ENCODE data around the gene DACT3.

The DACT3 gene

DNA sequence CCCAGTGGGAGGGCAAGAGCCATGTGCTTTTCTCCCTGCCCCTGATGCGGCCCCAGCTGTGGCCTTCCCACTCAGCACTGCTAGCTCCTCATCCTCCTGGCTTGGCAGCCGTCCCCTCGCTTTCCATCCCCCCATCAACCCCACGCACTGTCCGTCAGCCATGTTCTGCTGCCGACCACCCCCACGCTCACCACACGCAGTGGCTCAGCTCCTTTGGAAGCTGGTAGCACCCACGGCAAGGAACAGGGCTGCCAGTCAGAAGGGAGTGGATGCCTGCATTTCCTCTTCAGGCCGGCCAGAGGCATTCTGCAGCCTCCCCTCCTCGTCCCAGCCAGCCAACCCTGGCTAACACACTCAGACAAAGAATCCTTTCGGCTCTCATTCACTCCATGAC, 53.5 kb downstream of the DACT3 start:
- Histone ChIP-seq H2BK15ac (ENCODE audit: low read length) (no peak overlapping the region), H3K79me1 (ENCODE audit: low read depth, low read length) (peaks cover 30% of the 10 kb centered on the region), H3K23ac (ENCODE audit: low read depth, low read length, poor library complexity) (peak overlapping the region; percentile 29), H3K27me3 (ENCODE audit: control insufficient read depth in 3 of 3, insufficient read depth in 3 of 3, low read depth in 1 of 3, low read length in 3 of 3) (no peaks in the 10 kb centered on the region), H2BK120ac (ENCODE audit: low read depth, low read length) (no peak overlapping the region), H3K4me2 (ENCODE audit: insufficient read depth, low read length, poor library complexity, severe bottlenecking) (no peak overlapping the region), H2BK5ac (ENCODE audit: low read length) (no peak overlapping the region), H3K9ac (ENCODE audit: low read depth, low read length, poor library complexity) (peak overlapping the region; percentile 7), H2AK5ac (ENCODE audit: low read depth, low read length) (no peak overlapping the region), H3K9me3 (replicated peaks in 1 of 2; ENCODE audit: control insufficient read depth in 2 of 2, insufficient read depth in 1 of 2, low read depth in 1 of 2, low read length in 2 of 2) (peaks cover 0 to 4% of the 10 kb centered on the region in 2 donors), H3K18ac (ENCODE audit: low read length) (no peak overlapping the region), H3K36me3 (replicated peaks in 1 of 2; ENCODE audit: control insufficient read depth in 2 of 2, insufficient read depth in 2 of 2, low read length in 2 of 2) (peaks cover 55 to 86% of the 10 kb centered on the region in 2 donors), H3K4me1 (ENCODE audit: control insufficient read depth in 2 of 2, insufficient read depth in 1 of 2, low read depth in 1 of 2, low read length in 2 of 2) (peaks cover 7 to 18% of the 10 kb centered on the region in 2 donors), H3K27ac (replicated peaks; ENCODE audit: low read length) (no peak overlapping the region), H3K4ac (ENCODE audit: low read length) (no peak overlapping the region), H3K4me3 (ENCODE audit: low read length in 2 of 2) (no peak overlapping the region), H3K14ac (ENCODE audit: low read length) (no peak overlapping the region), H2AFZ (ENCODE audit: low read length) (no peak overlapping the region), H4K8ac (ENCODE audit: low read depth, low read length) (no peak overlapping the region), H2BK12ac (ENCODE audit: low read length) (no peak overlapping the region), H4K91ac (ENCODE audit: low read depth, low read length, poor library complexity) (no peak overlapping the region)
- DNase-seq (ENCODE audit: low spot score): no peak
- no CpG with 5 or more reads among the region's 12 CpGs for WGBS, 2 donors (ENCODE audit: extremely low coverage in 2 of 2, insufficient read length in 2 of 2, insufficient replicate concordance in 1 of 2)

DNA sequence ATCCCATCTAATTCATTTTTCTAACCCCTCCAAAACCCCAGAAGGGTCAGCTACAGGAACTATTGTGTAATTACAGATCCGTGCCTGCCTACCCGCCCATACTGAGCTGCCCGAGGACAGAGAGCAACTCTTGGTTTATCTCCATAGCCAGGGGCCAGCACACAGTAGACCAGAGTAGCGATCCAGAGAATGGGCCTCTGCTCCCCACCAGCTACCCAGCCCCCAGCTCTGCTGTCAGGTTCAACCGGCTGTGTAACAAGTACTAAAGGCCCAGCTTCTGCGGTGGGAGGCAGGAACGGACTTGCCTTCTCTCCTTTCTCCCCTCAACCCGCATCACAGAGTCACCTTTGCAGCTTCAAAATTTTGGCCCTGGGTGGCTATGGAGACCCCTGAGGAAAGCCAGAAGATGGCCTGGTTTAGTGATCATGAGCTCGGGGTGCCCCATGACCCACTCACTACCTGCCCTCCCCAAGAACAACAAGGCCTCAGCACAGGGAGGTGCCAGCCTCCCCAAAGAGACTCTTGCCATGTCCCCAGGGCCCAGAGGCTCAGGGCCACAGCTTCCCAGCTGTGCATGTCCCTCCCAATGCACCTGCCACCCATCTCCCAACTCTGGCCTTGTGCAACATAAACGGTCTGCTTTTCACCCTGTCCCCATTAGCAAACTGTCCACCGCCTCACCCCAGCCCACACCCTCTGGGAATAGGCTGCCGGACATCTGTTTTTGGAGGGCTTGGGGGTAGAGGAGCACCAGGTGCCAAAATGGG, 54.1 kb downstream of the DACT3 start:
- H3K18ac ChIP-seq (ENCODE audit: low read length): no peak overlapping the region
- H3K23ac ChIP-seq (ENCODE audit: low read depth, low read length, poor library complexity): peak overlapping the region; percentile 29
- peaks cover 30% of the 10 kb centered on the region for H3K79me1 ChIP-seq (ENCODE audit: low read depth, low read length)
- no peak overlapping the region for H4K8ac ChIP-seq (ENCODE audit: low read depth, low read length)
- no peak overlapping the region for H2BK5ac ChIP-seq (ENCODE audit: low read length)
- no peak overlapping the region for H2BK12ac ChIP-seq (ENCODE audit: low read length)
- no peak overlapping the region for H2AK5ac ChIP-seq (ENCODE audit: low read depth, low read length)
- peaks cover 55 to 86% of the 10 kb centered on the region in 2 donors for H3K36me3 ChIP-seq (replicated peaks in 1 of 2; ENCODE audit: control insufficient read depth in 2 of 2, insufficient read depth in 2 of 2, low read length in 2 of 2)
- WGBS, 2 donors (ENCODE audit: extremely low coverage in 2 of 2, insufficient read length in 2 of 2, insufficient replicate concordance in 1 of 2): no CpG with 5 or more reads among the region's 12 CpGs
- H3K27ac ChIP-seq (replicated peaks; ENCODE audit: low read length): no peak overlapping the region
- H3K27me3 ChIP-seq (ENCODE audit: control insufficient read depth in 3 of 3, insufficient read depth in 3 of 3, low read depth in 1 of 3, low read length in 3 of 3): no peaks in the 10 kb centered on the region
- H3K14ac ChIP-seq (ENCODE audit: low read length): no peak overlapping the region
- H3K4me1 ChIP-seq (ENCODE audit: control insufficient read depth in 2 of 2, insufficient read depth in 1 of 2, low read depth in 1 of 2, low read length in 2 of 2): peaks cover 9 to 20% of the 10 kb centered on the region in 2 donors
- no peak for DNase-seq (ENCODE audit: low spot score)
- no peak overlapping the region for H2AFZ ChIP-seq (ENCODE audit: low read length)
- no peak overlapping the region for H3K4me2 ChIP-seq (ENCODE audit: insufficient read depth, low read length, poor library complexity, severe bottlenecking)
- no peak overlapping the region for H3K4ac ChIP-seq (ENCODE audit: low read length)
- H3K9ac ChIP-seq (ENCODE audit: low read depth, low read length, poor library complexity): no peak overlapping the region
- H3K4me3 ChIP-seq (ENCODE audit: low read length in 2 of 2): no peak overlapping the region
- no peak overlapping the region for H2BK15ac ChIP-seq (ENCODE audit: low read length)
- no peak overlapping the region for H4K91ac ChIP-seq (ENCODE audit: low read depth, low read length, poor library complexity)
- H3K9me3 ChIP-seq (replicated peaks in 1 of 2; ENCODE audit: control insufficient read depth in 2 of 2, insufficient read depth in 1 of 2, low read depth in 1 of 2, low read length in 2 of 2): peaks cover 0 to 4% of the 10 kb centered on the region in 2 donors
- no peak overlapping the region for H2BK120ac ChIP-seq (ENCODE audit: low read depth, low read length)

DNA sequence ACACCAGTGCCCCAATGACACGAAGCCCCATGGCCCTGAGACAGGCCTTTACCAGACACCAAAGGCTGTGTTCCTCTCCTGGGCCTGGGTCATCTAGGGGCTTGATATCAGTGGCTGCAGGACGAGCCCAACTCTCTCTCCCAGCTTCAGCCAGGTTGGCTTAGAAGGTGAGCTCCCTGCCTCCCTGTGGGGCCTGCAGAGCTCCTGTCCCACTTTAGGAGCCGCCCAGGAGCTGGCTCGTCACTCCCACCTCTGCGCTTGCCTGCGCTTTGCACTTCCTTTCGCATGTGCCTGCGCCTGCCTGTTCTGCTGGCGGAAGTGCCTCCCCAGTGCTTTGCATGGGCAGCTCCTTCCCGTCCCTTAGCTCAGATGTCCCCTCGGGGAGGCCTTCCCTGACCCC, 55.0 kb downstream of the DACT3 start:
- Histone ChIP-seq H2AFZ (ENCODE audit: low read length) (no peak overlapping the region), H2BK120ac (ENCODE audit: low read depth, low read length) (no peak overlapping the region), H2BK12ac (ENCODE audit: low read length) (peak overlapping the region; percentile 49), H3K4me1 (ENCODE audit: control insufficient read depth in 2 of 2, insufficient read depth in 1 of 2, low read depth in 1 of 2, low read length in 2 of 2) (peaks cover 9 to 20% of the 10 kb centered on the region in 2 donors), H2BK15ac (ENCODE audit: low read length) (no peak overlapping the region), H4K8ac (ENCODE audit: low read depth, low read length) (no peak overlapping the region), H3K27me3 (ENCODE audit: control insufficient read depth in 3 of 3, insufficient read depth in 3 of 3, low read depth in 1 of 3, low read length in 3 of 3) (no peaks in the 10 kb centered on the region), H3K9ac (ENCODE audit: low read depth, low read length, poor library complexity) (peak overlapping the region; percentile 50), H4K91ac (ENCODE audit: low read depth, low read length, poor library complexity) (no peak overlapping the region), H3K79me1 (ENCODE audit: low read depth, low read length) (peaks cover 30% of the 10 kb centered on the region), H3K18ac (ENCODE audit: low read length) (no peak overlapping the region), H3K36me3 (replicated peaks in 1 of 2; ENCODE audit: control insufficient read depth in 2 of 2, insufficient read depth in 2 of 2, low read length in 2 of 2) (peaks cover 54 to 80% of the 10 kb centered on the region in 2 donors), H3K4me2 (ENCODE audit: insufficient read depth, low read length, poor library complexity, severe bottlenecking) (no peak overlapping the region), H3K27ac (replicated peaks; ENCODE audit: low read length) (peak overlapping the region; percentile 19), H3K9me3 (replicated peaks in 1 of 2; ENCODE audit: control insufficient read depth in 2 of 2, insufficient read depth in 1 of 2, low read depth in 1 of 2, low read length in 2 of 2) (peaks cover 0 to 4% of the 10 kb centered on the region in 2 donors), H3K4ac (ENCODE audit: low read length) (no peak overlapping the region), H3K14ac (ENCODE audit: low read length) (no peak overlapping the region), H3K4me3 (ENCODE audit: low read length in 2 of 2) (no peak overlapping the region), H3K23ac (ENCODE audit: low read depth, low read length, poor library complexity) (no peak overlapping the region), H2AK5ac (ENCODE audit: low read depth, low read length) (no peak overlapping the region), H2BK5ac (ENCODE audit: low read length) (no peak overlapping the region)
- no peak for DNase-seq (ENCODE audit: low spot score)
- WGBS, 2 donors (ENCODE audit: extremely low coverage in 2 of 2, insufficient read length in 2 of 2, insufficient replicate concordance in 1 of 2): no CpG with 5 or more reads among the region's 11 CpGs

DNA sequence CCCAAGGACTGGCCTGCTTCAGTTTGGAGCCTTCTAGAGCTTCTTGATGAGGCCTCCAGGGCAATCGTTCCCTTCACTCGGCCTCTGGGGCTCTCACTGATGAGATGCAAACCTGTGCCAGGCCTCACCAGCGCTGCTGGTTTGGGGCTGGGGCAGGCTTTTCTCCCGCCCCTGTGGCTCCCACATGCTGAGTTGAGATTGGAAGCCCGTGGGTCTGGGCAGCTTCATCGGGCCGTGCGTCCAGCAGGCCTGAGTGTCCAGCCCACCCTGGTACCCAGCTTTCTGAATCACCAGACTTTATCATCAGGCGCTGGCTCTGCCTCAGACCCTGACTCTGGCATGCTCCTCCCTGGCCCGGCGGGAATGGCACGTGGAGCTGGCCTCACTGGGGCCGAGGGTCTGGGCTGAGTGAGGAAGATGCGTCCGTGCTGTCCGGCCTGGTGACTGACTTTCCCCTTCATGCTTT, 55.6 kb downstream of the DACT3 start:
- peaks cover 30% of the 10 kb centered on the region for H3K79me1 ChIP-seq (ENCODE audit: low read depth, low read length)
- no peak overlapping the region for H2AK5ac ChIP-seq (ENCODE audit: low read depth, low read length)
- no peak overlapping the region for H3K9ac ChIP-seq (ENCODE audit: low read depth, low read length, poor library complexity)
- no peak overlapping the region for H3K4me3 ChIP-seq (ENCODE audit: low read length in 2 of 2)
- H3K36me3 ChIP-seq (replicated peaks in 1 of 2; ENCODE audit: control insufficient read depth in 2 of 2, insufficient read depth in 2 of 2, low read length in 2 of 2): peaks cover 50 to 74% of the 10 kb centered on the region in 2 donors
- no peaks in the 10 kb centered on the region for H3K27me3 ChIP-seq (ENCODE audit: control insufficient read depth in 3 of 3, insufficient read depth in 3 of 3, low read depth in 1 of 3, low read length in 3 of 3)
- H3K23ac ChIP-seq (ENCODE audit: low read depth, low read length, poor library complexity): peak overlapping the region; percentile 11
- no peak for DNase-seq (ENCODE audit: low spot score)
- no peak overlapping the region for H3K4me2 ChIP-seq (ENCODE audit: insufficient read depth, low read length, poor library complexity, severe bottlenecking)
- H3K9me3 ChIP-seq (replicated peaks in 1 of 2; ENCODE audit: control insufficient read depth in 2 of 2, insufficient read depth in 1 of 2, low read depth in 1 of 2, low read length in 2 of 2): peaks cover 0 to 4% of the 10 kb centered on the region in 2 donors
- WGBS, 2 donors (ENCODE audit: extremely low coverage in 2 of 2, insufficient read length in 2 of 2, insufficient replicate concordance in 1 of 2): no CpG with 5 or more reads among the region's 16 CpGs
- H2BK15ac ChIP-seq (ENCODE audit: low read length): no peak overlapping the region
- no peak overlapping the region for H2AFZ ChIP-seq (ENCODE audit: low read length)
- no peak overlapping the region for H3K14ac ChIP-seq (ENCODE audit: low read length)
- H3K4ac ChIP-seq (ENCODE audit: low read length): no peak overlapping the region
- no peak overlapping the region for H2BK120ac ChIP-seq (ENCODE audit: low read depth, low read length)
- H3K27ac ChIP-seq (replicated peaks; ENCODE audit: low read length): no peak overlapping the region
- no peak overlapping the region for H3K18ac ChIP-seq (ENCODE audit: low read length)
- peaks cover 9 to 20% of the 10 kb centered on the region in 2 donors for H3K4me1 ChIP-seq (ENCODE audit: control insufficient read depth in 2 of 2, insufficient read depth in 1 of 2, low read depth in 1 of 2, low read length in 2 of 2)
- no peak overlapping the region for H4K91ac ChIP-seq (ENCODE audit: low read depth, low read length, poor library complexity)
- H2BK5ac ChIP-seq (ENCODE audit: low read length): no peak overlapping the region
- H2BK12ac ChIP-seq (ENCODE audit: low read length): no peak overlapping the region
- H4K8ac ChIP-seq (ENCODE audit: low read depth, low read length): no peak overlapping the region
